Measurements from ENCODE around the gene TTC21B.

DNA sequence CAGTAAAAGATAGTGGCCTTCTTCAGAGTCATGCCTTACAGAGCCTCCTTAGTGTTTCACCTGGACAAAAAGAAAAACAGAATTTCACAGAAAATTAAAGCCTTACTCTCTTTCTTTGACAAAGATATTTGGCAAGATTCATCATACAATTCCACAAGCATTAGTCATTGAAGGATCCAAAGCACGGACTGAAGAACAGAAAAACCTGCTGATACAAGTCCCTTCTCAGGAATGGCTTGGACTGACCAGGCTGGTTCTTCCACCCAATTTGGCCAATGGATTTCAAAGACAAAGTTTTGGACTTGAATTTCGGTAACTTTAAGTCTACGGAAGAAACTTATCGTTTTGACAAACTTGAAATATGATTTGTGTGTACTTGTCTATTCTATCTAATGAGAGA lies 120.4 kb downstream of the TTC21B start:
- TF ChIP-seq CTCF (IDR thresholded peaks at IDR 0.05; ENCODE audit: insufficient read depth, low read length, poor library complexity, severe bottlenecking) (no peak), EZH2phosphoT487 (conservative IDR thresholded peaks at IDR 0.05; ENCODE audit: low read length) (no peak)
